Neuronal stem cell (in vitro differentiated cells): ENCODE results near the gene AMBRA1.

Source experiments
- DNase-seq: peaks from one replicate; pipeline ENCODE4 v3.0.0-alpha.2; 2013; ENCODE audit warnings: low spot score
- H2AFZ ChIP-seq: one replicate; pipeline ENCODE4 v1.6.1; 2013; ENCODE audit warnings: mild to moderate bottlenecking, low read length, inconsistent platforms
- H2AK5ac ChIP-seq: 2 replicates; pipeline ENCODE4 v1.6.1; 2013; ENCODE audit warnings: low read depth, mild to moderate bottlenecking, inconsistent platforms, low read length, moderate library complexity, mixed read lengths
- H2BK120ac ChIP-seq: 2 replicates; pipeline ENCODE4 v1.6.1; 2013; ENCODE audit warnings: low read depth, mild to moderate bottlenecking, inconsistent platforms, low read length, moderate library complexity, mixed read lengths
- H2BK12ac ChIP-seq: one replicate; pipeline ENCODE4 v1.6.1; 2013; ENCODE audit warnings: low read length, inconsistent platforms
- H2BK15ac ChIP-seq: 2 replicates; pipeline ENCODE4 v1.6.1; 2013; ENCODE audit warnings: mild to moderate bottlenecking, low read length, inconsistent platforms, mixed read lengths
- H2BK5ac ChIP-seq: one replicate; pipeline ENCODE4 v1.6.1; 2013; ENCODE audit warnings: inconsistent platforms, mild to moderate bottlenecking, low read length, moderate library complexity
- H3K14ac ChIP-seq: one replicate; pipeline ENCODE4 v1.6.1; 2013; ENCODE audit warnings: low read length, inconsistent platforms
- H3K18ac ChIP-seq: 2 replicates; pipeline ENCODE4 v1.6.1; 2013; ENCODE audit warnings: low read length, inconsistent platforms
- H3K23ac ChIP-seq: 2 replicates; pipeline ENCODE4 v1.6.1; 2013; ENCODE audit warnings: low read depth, mild to moderate bottlenecking, mixed read lengths, low read length, inconsistent platforms; ENCODE audit not compliant: poor library complexity
- H3K27ac ChIP-seq: replicated peaks from 3 replicates; pipeline ENCODE4 v1.5.1; 2013; ENCODE audit warnings: low read length, inconsistent platforms
- H3K27me3 ChIP-seq, 3 experiments: 2 replicates each; pipeline ENCODE4 v1.6.1; 2013; ENCODE audit warnings: low read length in 3 of 3, mild to moderate bottlenecking in 2 of 3, inconsistent platforms in 1 of 3, low read depth in 1 of 3, mixed read lengths in 1 of 3, moderate library complexity in 1 of 3; ENCODE audit not compliant: control insufficient read depth in 3 of 3, insufficient read depth in 3 of 3
- H3K36me3 ChIP-seq, 2 donors: replicated peaks in 1 of 2; 2 replicates each; pipeline ENCODE4 v1.6.1; 2013; ENCODE audit warnings: low read length in 2 of 2; ENCODE audit not compliant: control insufficient read depth in 2 of 2, insufficient read depth in 2 of 2
- H3K4ac ChIP-seq: 2 replicates; pipeline ENCODE4 v1.6.1; 2013; ENCODE audit warnings: inconsistent platforms, mild to moderate bottlenecking, low read length, moderate library complexity
- H3K4me1 ChIP-seq, 2 donors: 1 replicate in 1 of 2; 2 replicates in 1 of 2; pipeline ENCODE4 v1.6.1; 2013; ENCODE audit warnings: low read length in 2 of 2, low read depth in 1 of 2; ENCODE audit not compliant: control insufficient read depth in 2 of 2, insufficient read depth in 1 of 2
- H3K4me2 ChIP-seq: one replicate; pipeline ENCODE4 v1.6.1; 2013; ENCODE audit warnings: mild to moderate bottlenecking, low read length, inconsistent platforms; ENCODE audit not compliant: insufficient read depth, poor library complexity, severe bottlenecking
- H3K4me3 ChIP-seq, 2 donors: 2 replicates each; pipeline ENCODE4 v1.5.1; 2013; ENCODE audit warnings: low read length in 2 of 2, mild to moderate bottlenecking in 2 of 2, inconsistent platforms in 1 of 2, moderate library complexity in 1 of 2
- H3K79me1 ChIP-seq: one replicate; pipeline ENCODE4 v1.6.1; 2013; ENCODE audit warnings: low read depth, mild to moderate bottlenecking, inconsistent platforms, low read length, moderate library complexity
- H3K9ac ChIP-seq: one replicate; pipeline ENCODE4 v1.6.1; 2013; ENCODE audit warnings: mild to moderate bottlenecking, low read depth, low read length, inconsistent platforms; ENCODE audit not compliant: poor library complexity
- H3K9me3 ChIP-seq, 2 donors: replicated peaks in 1 of 2; 2 replicates each; pipeline versions ENCODE3 to v1.6.1; 2013; ENCODE audit warnings: low read length in 2 of 2, mild to moderate bottlenecking in 2 of 2, inconsistent platforms in 1 of 2, low read depth in 1 of 2, mixed read lengths in 1 of 2, moderate library complexity in 1 of 2; ENCODE audit not compliant: control insufficient read depth in 2 of 2, insufficient read depth in 1 of 2
- H4K8ac ChIP-seq: one replicate; pipeline ENCODE4 v1.6.1; 2013; ENCODE audit warnings: low read depth, mild to moderate bottlenecking, inconsistent platforms, low read length, moderate library complexity
- H4K91ac ChIP-seq: one replicate; pipeline ENCODE4 v1.6.1; 2013; ENCODE audit warnings: low read length, low read depth, mild to moderate bottlenecking, inconsistent platforms; ENCODE audit not compliant: poor library complexity
- WGBS, 2 donors: extraction: QIAGEN DNeasy Blood & Tissue Kit; methylation state at CpG; one replicate each; pipeline ENCODE4 v1.1.7; 2013; ENCODE audit warnings: missing lambda C conversion rate in 2 of 2, mixed read lengths in 1 of 2; ENCODE audit not compliant: insufficient read length in 2 of 2, insufficient replicate concordance in 1 of 2; ENCODE audit errors: extremely low coverage in 2 of 2; 5-methylcytosine and 5-hydroxymethylcytosine counted together

The AMBRA1 gene

GRCh38 chr11:46493791-46494190 is 100.0 kb downstream of the AMBRA1 start:
- Histone ChIP-seq H2AK5ac (no peak overlapping the region), H3K4me1 (peaks cover 0 to 4% of the 10 kb centered on the region in 2 donors), H3K4me2 (no peak overlapping the region), H3K27ac (no peak overlapping the region), H3K9me3 (no peaks in the 10 kb centered on the region), H3K4me3 (no peak overlapping the region), H2BK12ac (no peak overlapping the region), H3K27me3 (no peaks in the 10 kb centered on the region), H3K36me3 (peaks cover 3 to 55% of the 10 kb centered on the region in 2 donors), H4K8ac (no peak overlapping the region), H3K23ac (no peak overlapping the region), H2BK15ac (no peak overlapping the region), H4K91ac (no peak overlapping the region), H2BK120ac (no peak overlapping the region), H3K14ac (no peak overlapping the region), H2AFZ (no peak overlapping the region), H3K9ac (no peak overlapping the region), H3K79me1 (no peaks in the 10 kb centered on the region), H3K18ac (no peak overlapping the region), H3K4ac (no peak overlapping the region), H2BK5ac (no peak overlapping the region)
- no CpG with 5 or more reads among the region's 9 CpGs for WGBS, 2 donors
- no peak for DNase-seq

- H4K91ac ChIP-seq = no peak overlapping the region
- H3K27me3 ChIP-seq = no peaks in the 10 kb centered on the region
- DNase-seq = no peak
- no peak overlapping the region for H2BK5ac ChIP-seq
- no peaks in the 10 kb centered on the region for H3K79me1 ChIP-seq
- no peak overlapping the region for H2AFZ ChIP-seq
- no peak overlapping the region for H3K23ac ChIP-seq
- H2BK12ac ChIP-seq = no peak overlapping the region
- no peak overlapping the region for H2BK120ac ChIP-seq
- H2BK15ac ChIP-seq = no peak overlapping the region
- no peaks in the 10 kb centered on the region for H3K9me3 ChIP-seq
- H3K18ac ChIP-seq = no peak overlapping the region
- no peak overlapping the region for H3K4ac ChIP-seq
- no peak overlapping the region for H3K4me3 ChIP-seq
- no CpG with 5 or more reads among the region's 11 CpGs for WGBS, 2 donors
- H4K8ac ChIP-seq = no peak overlapping the region
- H3K9ac ChIP-seq = no peak overlapping the region
- H3K4me2 ChIP-seq = no peak overlapping the region
- no peak overlapping the region for H3K14ac ChIP-seq
- H3K4me1 ChIP-seq = peaks cover 0 to 4% of the 10 kb centered on the region in 2 donors
- peaks cover 3 to 55% of the 10 kb centered on the region in 2 donors for H3K36me3 ChIP-seq
- no peak overlapping the region for H3K27ac ChIP-seq
- no peak overlapping the region for H2AK5ac ChIP-seq
These were observed 101.3 kb downstream of the AMBRA1 start for GRCh38 chr11:46492532-46492931.

GRCh38 chr11:46491661-46492330 is 102.0 kb downstream of the AMBRA1 start:
- Histone ChIP-seq H3K27me3 (no peaks in the 10 kb centered on the region), H3K79me1 (no peaks in the 10 kb centered on the region), H3K36me3 (peaks cover 3 to 55% of the 10 kb centered on the region in 2 donors), H2BK15ac (no peak overlapping the region), H3K4ac (no peak overlapping the region), H3K23ac (no peak overlapping the region), H4K8ac (no peak overlapping the region), H3K27ac (no peak overlapping the region), H3K9ac (no peak overlapping the region), H2BK5ac (no peak overlapping the region), H3K9me3 (no peaks in the 10 kb centered on the region), H3K18ac (no peak overlapping the region), H3K4me1 (peaks cover 0 to 4% of the 10 kb centered on the region in 2 donors), H3K4me3 (no peak overlapping the region), H4K91ac (no peak overlapping the region), H2BK120ac (no peak overlapping the region), H2AK5ac (no peak overlapping the region), H3K4me2 (no peak overlapping the region), H2AFZ (no peak overlapping the region), H3K14ac (no peak overlapping the region), H2BK12ac (no peak overlapping the region)
- WGBS, 2 donors = no CpG with 5 or more reads among the region's 4 CpGs
- no peak for DNase-seq

- Histone ChIP-seq H2BK120ac (no peak overlapping the region), H2BK12ac (no peak overlapping the region), H3K4ac (no peak overlapping the region), H3K9ac (no peak overlapping the region), H3K79me1 (no peaks in the 10 kb centered on the region), H3K27me3 (no peaks in the 10 kb centered on the region), H3K27ac (no peak overlapping the region), H3K23ac (no peak overlapping the region), H4K8ac (no peak overlapping the region), H3K4me3 (no peak overlapping the region), H2BK15ac (no peak overlapping the region), H3K4me1 (peaks cover 0 to 4% of the 10 kb centered on the region in 2 donors), H2BK5ac (no peak overlapping the region), H3K4me2 (no peak overlapping the region), H3K36me3 (peaks cover 3 to 51% of the 10 kb centered on the region in 2 donors), H2AFZ (no peak overlapping the region), H3K14ac (no peak overlapping the region), H3K9me3 (no peaks in the 10 kb centered on the region), H4K91ac (no peak overlapping the region), H3K18ac (no peak overlapping the region), H2AK5ac (no peak overlapping the region)
- no peak for DNase-seq
These were observed 103.2 kb downstream of the AMBRA1 start for GRCh38 chr11:46490666-46491065.
